GM12878 (cell line): Measurements from ENCODE around the gene GRAMD1B. TPM values are rescaled to one million over a fixed set of nuclear protein-coding genes. Genes with fewer than 3 reads are reported as not detected.

ENCODE experiments used
- ATAC-seq: fragments of 200-7000 bp; cut with Tn5 transposase; 3 replicates; pipeline ENCODE4 v1.9.1; 2020; ENCODE audit warnings: mild to moderate bottlenecking, moderate library complexity
- BruUV-seq: library from RNA; stranded (reverse); fragments of 400-500 nt; replicated peaks from 2 replicates; lab custom pipeline; 2021; lab: Mats Ljungman, UMichigan
- CTCF ChIA-PET: fragments of 300-600 bp; sonication (Branson Sonifier 250); formaldehyde crosslinking; extraction: SDS; loops from one replicate; lab custom pipeline; 2021; ENCODE audit warnings: inconsistent platforms; lab: Yijun Ruan, JAX
- POLR2A ChIA-PET: fragments of 350-600 bp; formaldehyde crosslinking; extraction: SDS; loops from one replicate; lab custom pipeline; 2021; ENCODE audit warnings: inconsistent platforms; lab: Charles Lee
- RAD21 ChIA-PET: fragments of 300-600 bp; sonication (Branson Sonifier 250); formaldehyde crosslinking; loops from one replicate; lab custom pipeline; 2023; ENCODE audit warnings: antibody characterized with exemption; ENCODE audit not compliant: unreplicated experiment; lab: Charles Lee
- SMC1A ChIA-PET: fragments of 300-600 bp; sonication (Branson Sonifier 250); formaldehyde crosslinking; loops from one replicate; lab custom pipeline; 2023; ENCODE audit not compliant: unreplicated experiment, uncharacterized antibody; lab: Charles Lee
- DNase-seq: peaks from one replicate; pipeline ENCODE4 v3.0.0-alpha.2; 2011; ENCODE audit warnings: low read depth, low spot score
- FAIRE-seq: peaks from 3 replicates; lab custom pipeline; 2011; peaks lifted over from hg19 to GRCh38; lab: Jason Lieb, UNC
- H2AFZ ChIP-seq: 2 replicates; pipeline ENCODE4 v1.6.0; 2011; ENCODE audit warnings: low read depth, low read length, control low read depth; ENCODE audit not compliant: control insufficient read depth
- H3K27ac ChIP-seq: 2 replicates; pipeline ENCODE4 v1.5.1; 2011; ENCODE audit warnings: control low read depth; ENCODE audit not compliant: control insufficient read depth, insufficient read depth
- H3K27me3 ChIP-seq, 2 experiments: replicated peaks in 1 of 2; 2 replicates each; pipeline versions ENCODE4 v1.6.0 to v1.6.1; 2011; ENCODE audit warnings: low read length in 1 of 2; ENCODE audit not compliant: control insufficient read depth in 2 of 2, insufficient read depth in 2 of 2
- H3K36me3 ChIP-seq, 2 experiments: 2 replicates each; pipeline ENCODE4 v1.5.1; 2011; ENCODE audit warnings: low read length in 1 of 2; ENCODE audit not compliant: control insufficient read depth in 2 of 2, insufficient read depth in 2 of 2
- H3K4me1 ChIP-seq: 2 replicates; pipeline ENCODE4 v1.6.1; 2011; ENCODE audit warnings: mild to moderate bottlenecking, low read length, moderate library complexity, mixed read lengths; ENCODE audit not compliant: control insufficient read depth, insufficient read depth
- H3K4me2 ChIP-seq: 2 replicates; pipeline ENCODE4 v1.6.0; 2011; ENCODE audit warnings: control low read depth; ENCODE audit not compliant: control insufficient read depth, insufficient read depth
- H3K4me3 ChIP-seq: fragments of 200-600 bp; sonication (generic); 2 replicates; pipeline ENCODE4 v1.5.1; 2016
- H3K79me2 ChIP-seq: 2 replicates; pipeline ENCODE4 v1.6.0; 2011; ENCODE audit warnings: low read length; ENCODE audit not compliant: control insufficient read depth, insufficient read depth
- H3K9ac ChIP-seq: 2 replicates; pipeline ENCODE4 v1.8.0; 2011; ENCODE audit warnings: low read length, control low read depth, mixed read lengths; ENCODE audit not compliant: control insufficient read depth, insufficient read depth
- H3K9me3 ChIP-seq: replicated peaks from 3 replicates; pipeline ENCODE4 v1.5.1; 2011; ENCODE audit warnings: mild to moderate bottlenecking, low read length; ENCODE audit not compliant: control insufficient read depth, insufficient read depth
- H4K20me1 ChIP-seq: 2 replicates; pipeline ENCODE4 v1.6.0; 2011; ENCODE audit not compliant: control insufficient read depth, insufficient read depth
- CREB1 ChIP-seq: IDR thresholded peaks from 2 replicates; pipeline ENCODE4 v1.6.1; 2012; ENCODE audit warnings: low read depth, mild to moderate bottlenecking, inconsistent platforms
- ELK1 ChIP-seq: IDR thresholded peaks from 2 replicates; pipeline ENCODE4 v1.6.1; 2012; ENCODE audit warnings: low read depth, low read length, improper control_type of control experiment
- EP300 ChIP-seq, 2 experiments: fragments of 150-350 bp in 1 of 2; IDR thresholded peaks; 2 replicates each; pipeline ENCODE4 v1.6.1; 2011 to 2012; ENCODE audit warnings: low read depth in 2 of 2, low read length in 2 of 2, borderline replicate concordance in 1 of 2, improper control_type of control experiment in 1 of 2, inconsistent platforms in 1 of 2; ENCODE audit not compliant: control insufficient read depth in 1 of 2
- FOXM1 ChIP-seq: IDR thresholded peaks from 2 replicates; pipeline ENCODE4 v1.6.1; 2012; ENCODE audit warnings: low read depth, mild to moderate bottlenecking, inconsistent platforms, low read length, moderate library complexity
- HCFC1 ChIP-seq: fragments of 150-350 bp; IDR thresholded peaks from 2 replicates; pipeline ENCODE4 v1.6.1; 2014; ENCODE audit warnings: low read length
- IRF4 ChIP-seq: IDR thresholded peaks from 2 replicates; pipeline ENCODE4 v1.6.1; 2011; ENCODE audit warnings: low read depth, low read length
- JUND ChIP-seq: IDR thresholded peaks from 2 replicates; pipeline ENCODE4 v1.6.1; 2012; ENCODE audit warnings: low read depth, mild to moderate bottlenecking, low read length, improper control_type of control experiment, moderate library complexity
- NFIC ChIP-seq: IDR thresholded peaks from 2 replicates; pipeline ENCODE4 v1.6.1; 2012; ENCODE audit warnings: low read depth, mild to moderate bottlenecking, inconsistent platforms, low read length, moderate library complexity
- NFYB ChIP-seq: IDR thresholded peaks from 2 replicates; pipeline ENCODE4 v1.6.1; 2011; ENCODE audit warnings: low read depth, mild to moderate bottlenecking, low read length, improper control_type of control experiment, moderate library complexity; ENCODE audit not compliant: insufficient read depth
- POLR2A ChIP-seq: IDR thresholded peaks from 2 replicates; pipeline ENCODE4 v1.6.1; 2011; ENCODE audit warnings: low read depth, mild to moderate bottlenecking, low read length
- POU2F2 ChIP-seq: IDR thresholded peaks from 3 replicates; pipeline ENCODE4 v1.6.1; 2011; ENCODE audit warnings: low read depth, mild to moderate bottlenecking, low read length, borderline replicate concordance
- RELB ChIP-seq: fragments of 450-650 bp; IDR thresholded peaks from 2 replicates; pipeline ENCODE4 v1.6.1; 2017; ENCODE audit warnings: low read depth, mild to moderate bottlenecking, moderate library complexity
- RUNX3 ChIP-seq: IDR thresholded peaks from 2 replicates; pipeline ENCODE4 v1.6.1; 2012; ENCODE audit warnings: low read length, inconsistent platforms
- USF1 ChIP-seq: IDR thresholded peaks from 2 replicates; pipeline ENCODE4 v1.6.1; 2011; ENCODE audit warnings: borderline replicate concordance, low read depth, mild to moderate bottlenecking, moderate library complexity, mixed read lengths, low read length; ENCODE audit not compliant: insufficient read depth; ENCODE audit errors: extremely low read length
- WGBS: methylation state at CpG from one replicate; pipeline ENCODE4 v1.1.6; 2016; ENCODE audit warnings: low lambda C conversion rate; ENCODE audit not compliant: insufficient replicate concordance, insufficient coverage; ENCODE audit errors: missing lambda C conversion rate; 5-methylcytosine and 5-hydroxymethylcytosine counted together
- in situ Hi-C: fragments of 300-500 bp; cut with MboI; formaldehyde crosslinking; loops from 9 replicates; pipeline ENCODE4 v1.14.3; 2018; ENCODE audit warnings: mixed read lengths
- intact Hi-C: fragments of 100-400 bp; cut with micrococcal nuclease; formaldehyde crosslinking; loops from one replicate; pipeline ENCODE4 v1.14.2; 2022; ENCODE audit not compliant: unreplicated experiment
- polyA plus RNA-seq, 11 experiments: library from polyadenylated mRNA; depleted of rRNA in 4 of 11; unstranded in 6 of 11; stranded (reverse) in 5 of 11; fragments of >200 nt; fragmentation: Nextera tagmentation in 4 of 11; fragmentation: Illumina TruSeq in 1 of 11; extraction: Ambion mirVana in 4 of 11; extraction: Trizol in 1 of 11; gene quantifications; 1 replicate in 1 of 11; 2 replicates in 10 of 11; pipeline versions ENCODE4 v1.2.1 to v1.2.3, GENCODE V29; 2011 to 2016; ENCODE audit warnings: inconsistent platforms in 2 of 11, missing spikeins in 2 of 11, low read depth in 1 of 11
- total RNA-seq, 4 experiments: library from RNA; depleted of rRNA in 3 of 4; stranded (reverse); fragments of >200 nt in 3 of 4; fragmentation: Illumina TruSeq in 1 of 4; extraction: Trizol in 1 of 4; gene quantifications; 2 replicates each; pipeline versions ENCODE4 v1.2.1 to v1.2.3, GENCODE V29; 2013 to 2021

GRAMD1B gene
- total and polyA plus RNA-seq, 10 of the 15 experiments (the other 5 are each of a cell fraction or from before 2014, with no cell fraction given), result 1.9 to 49.1 (median 26.9) TPM

- Histone ChIP-seq H3K36me3 (no peaks in the 10 kb centered on the region), H3K4me3 (no peak overlapping the region), H3K4me2 (no peak overlapping the region), H3K9me3 (no peaks in the 10 kb centered on the region), H4K20me1 (no peaks in the 10 kb centered on the region), H2AFZ (no peak overlapping the region), H3K27ac (no peak overlapping the region), H3K4me1 (peaks cover 3% of the 10 kb centered on the region; the same call in 1 of the 2 replicates), H3K9ac (no peak overlapping the region), H3K79me2 (no peaks in the 10 kb centered on the region), H3K27me3 (no peaks in the 10 kb centered on the region)
- in situ Hi-C loops, result no loop called here
- ChIA-PET SMC1A (interaction anchor here (0.6 to 2.4 kb wide), 4 partner anchors 42 to 526 kb away, joined by 4 to 13 read pairs (median 6); no protein-coding TSS in a partner anchor), RAD21 (interaction anchor here (1.9 kb wide), 1 partner anchor 62 kb away, joined by 8 read pairs; no protein-coding TSS in a partner anchor), CTCF (interaction anchor here (1.1 to 3.7 kb wide), 5 partner anchors 9 to 208 kb away, joined by 3 to 14 read pairs (median 3); no protein-coding TSS in a partner anchor), POLR2A (interaction anchor here (0.6 kb wide), 1 partner anchor 717 kb away, joined by 3 read pairs; no protein-coding TSS in a partner anchor)
- intact Hi-C loops, result no loop called here
- DNase-seq (no peak), ATAC-seq (no peak), FAIRE-seq (no peak)
- BruUV-seq, result no TSS peak
- 57% methylated on average over 7 of the region's 7 CpGs for WGBS
- TF ChIP-seq CREB1, result no peak
- no peak for TF ChIP-seq FOXM1
- TF ChIP-seq POU2F2, result no peak
- no peak for TF ChIP-seq POLR2A
- TF ChIP-seq HCFC1, result no peak
- TF ChIP-seq JUND, result no peak
- no peak for TF ChIP-seq EP300 (IDR thresholded peaks at IDR 0.05; ENCODE audit: borderline replicate concordance in 1 of 2, control insufficient read depth in 1 of 2, low read depth in 2 of 2, low read length in 2 of 2)
These were observed 39.0 kb downstream of the GRAMD1B start for GRCh38 chr11:123469089-123469488.

GRCh38 chr11:123469586-123469985 lies 39.5 kb downstream of the GRAMD1B start:
- POLR2A ChIA-PET, result no interaction called here
- in situ Hi-C loops, result no loop called here
- no TSS peak for BruUV-seq
- Histone ChIP-seq H4K20me1 (no peaks in the 10 kb centered on the region), H3K36me3 (no peaks in the 10 kb centered on the region), H3K4me1 (peaks cover 3% of the 10 kb centered on the region; the same call in 1 of the 2 replicates), H3K27me3 (no peaks in the 10 kb centered on the region), H3K4me3 (no peak overlapping the region), H3K9me3 (no peaks in the 10 kb centered on the region), H3K79me2 (no peaks in the 10 kb centered on the region), H3K4me2 (no peak overlapping the region), H2AFZ (no peak overlapping the region), H3K9ac (no peak overlapping the region), H3K27ac (no peak overlapping the region)
- RAD21 ChIA-PET, result interaction anchor here (1.9 kb wide), 1 partner anchor 62 kb away, joined by 8 read pairs; no protein-coding TSS in a partner anchor
- 48% methylated on average over 1 of the region's 1 CpG for WGBS
- SMC1A ChIA-PET, result interaction anchor here (1.2 to 2.4 kb wide), 4 partner anchors 43 to 168 kb away, joined by 4 to 13 read pairs (median 6); no protein-coding TSS in a partner anchor
- ATAC-seq (no peak), DNase-seq (no peak), FAIRE-seq (no peak)
- CTCF ChIA-PET, result interaction anchor here (0.6 to 1.7 kb wide), 6 partner anchors 43 to 983 kb away, joined by 3 to 14 read pairs (median 3); no protein-coding TSS in a partner anchor
- intact Hi-C loops, result no loop called here
- TF ChIP-seq RUNX3 (no peak), NFYB (no peak), USF1 (no peak), IRF4 (no peak), NFIC (no peak), RELB (no peak), ELK1 (no peak)
